SH-SY5Y (cell line): ENCODE results near the gene SPZ1.

Source experiments
- GATA2 ChIP-seq: IDR thresholded peaks from 2 replicates; pipeline ENCODE4 v1.6.1; 2011; ENCODE audit warnings: mild to moderate bottlenecking, low read depth, low read length
- GATA3 ChIP-seq: IDR thresholded peaks from 2 replicates; pipeline ENCODE4 v1.6.1; 2011; ENCODE audit warnings: low read depth, mild to moderate bottlenecking, low read length, moderate library complexity

GRCh38 chr5:80364892-80365291 is 45.1 kb downstream of the SPZ1 start:
- TF ChIP-seq GATA2 (no peak), GATA3 (no peak)
